ENCODE results near the gene SLC4A5.
A peak's percentile ranks its signal among the peaks of the same experiment; 100 is the strongest.
"Not testable (repeated sequence)": the region's sequence is repeated elsewhere in the genome, so short reads cannot be mapped to it uniquely, and the experiment has no call there.

Gene SLC4A5

GRCh38 chr2:74246496-74247195 lies 96.6 kb downstream of the SLC4A5 start:
- DNase-seq (no peak), ATAC-seq (replicated peaks) (no peak)
- Mint-ChIP-seq H3K4me1 (ENCODE audit: low read depth in 2 of 2) (no peaks in the 10 kb centered on the region), H3K27ac (no peak overlapping the region), H3K36me3 (ENCODE audit: insufficient read depth) (peaks cover 5% of the 10 kb centered on the region), H3K27me3 (no peaks in the 10 kb centered on the region), H3K9me3 (no peaks in the 10 kb centered on the region), H3K4me3 (no peak overlapping the region)

- Mint-ChIP-seq H3K27ac (no peak overlapping the region), H3K4me3 (no peak overlapping the region), H3K4me1 (ENCODE audit: low read depth in 2 of 2) (no peaks in the 10 kb centered on the region), H3K36me3 (ENCODE audit: insufficient read depth) (peaks cover 5% of the 10 kb centered on the region), H3K9me3 (no peaks in the 10 kb centered on the region), H3K27me3 (no peaks in the 10 kb centered on the region)
- DNase-seq (no peak), ATAC-seq (replicated peaks) (no peak)
Measured at GRCh38 chr2:74244286-74244685, 98.9 kb downstream of the SLC4A5 start.

GRCh38 chr2:74242354-74243071 lies 100.7 kb downstream of the SLC4A5 start:
- no peaks in the 10 kb centered on the region for H3K27me3 Mint-ChIP-seq
- peak overlapping the region in 1 of 2 donors; percentile 6 for H3K27ac Mint-ChIP-seq
- peaks cover 5% of the 10 kb centered on the region for H3K36me3 Mint-ChIP-seq (ENCODE audit: insufficient read depth)
- DNase-seq (no peak), ATAC-seq (replicated peaks) (no peak)
- no peaks in the 10 kb centered on the region for H3K4me1 Mint-ChIP-seq (ENCODE audit: low read depth in 2 of 2)
- no peak overlapping the region for H3K4me3 Mint-ChIP-seq
- H3K9me3 Mint-ChIP-seq = no peaks in the 10 kb centered on the region

GRCh38 chr2:74239346-74239745 lies 103.9 kb downstream of the SLC4A5 start:
- H3K4me3 Mint-ChIP-seq = no peak overlapping the region
- H3K9me3 Mint-ChIP-seq = no peaks in the 10 kb centered on the region
- H3K4me1 Mint-ChIP-seq (ENCODE audit: low read depth in 2 of 2) = peaks cover 0 to 3% of the 10 kb centered on the region in 2 donors
- no peaks in the 10 kb centered on the region for H3K27me3 Mint-ChIP-seq
- no peak for ATAC-seq (replicated peaks)
- no peak overlapping the region for H3K27ac Mint-ChIP-seq
- H3K36me3 Mint-ChIP-seq (ENCODE audit: insufficient read depth) = no peaks in the 10 kb centered on the region
- no peak for DNase-seq

- no peak for DNase-seq
- no peaks in the 10 kb centered on the region for H3K27me3 Mint-ChIP-seq
- no peaks in the 10 kb centered on the region for H3K9me3 Mint-ChIP-seq
- ATAC-seq (replicated peaks) = no peak
- H3K27ac Mint-ChIP-seq = no peak overlapping the region
- no peak overlapping the region for H3K4me3 Mint-ChIP-seq
- peaks cover 0 to 3% of the 10 kb centered on the region in 2 donors for H3K4me1 Mint-ChIP-seq (ENCODE audit: low read depth in 2 of 2)
- H3K36me3 Mint-ChIP-seq (ENCODE audit: insufficient read depth) = no peaks in the 10 kb centered on the region
Measured at GRCh38 chr2:74238879-74239278, 104.3 kb downstream of the SLC4A5 start.

GRCh38 chr2:74235041-74235440 lies 108.2 kb downstream of the SLC4A5 start:
- no peaks in the 10 kb centered on the region for H3K9me3 Mint-ChIP-seq
- H3K4me1 Mint-ChIP-seq (ENCODE audit: low read depth in 2 of 2) = peaks cover 0 to 3% of the 10 kb centered on the region in 2 donors
- DNase-seq (no peak), ATAC-seq (replicated peaks) (no peak)
- no peaks in the 10 kb centered on the region for H3K36me3 Mint-ChIP-seq (ENCODE audit: insufficient read depth)
- H3K27ac Mint-ChIP-seq = peak overlapping the region in 1 of 2 donors; percentile 73
- no peak overlapping the region for H3K4me3 Mint-ChIP-seq
- no peaks in the 10 kb centered on the region for H3K27me3 Mint-ChIP-seq

GRCh38 chr2:74233648-74234047 lies 109.6 kb downstream of the SLC4A5 start:
- Mint-ChIP-seq H3K36me3 (ENCODE audit: insufficient read depth) (no peaks in the 10 kb centered on the region), H3K4me1 (ENCODE audit: low read depth in 2 of 2) (peaks cover 0 to 3% of the 10 kb centered on the region in 2 donors), H3K27me3 (no peaks in the 10 kb centered on the region), H3K9me3 (no peaks in the 10 kb centered on the region), H3K27ac (no peak overlapping the region), H3K4me3 (no peak overlapping the region)
- ATAC-seq (replicated peaks) (no peak), DNase-seq (no peak)

GRCh38 chr2:74232426-74232825 lies 110.8 kb downstream of the SLC4A5 start:
- Mint-ChIP-seq H3K27ac (no peak overlapping the region), H3K4me3 (no peak overlapping the region), H3K9me3 (no peaks in the 10 kb centered on the region), H3K27me3 (no peaks in the 10 kb centered on the region), H3K36me3 (ENCODE audit: insufficient read depth) (no peaks in the 10 kb centered on the region), H3K4me1 (ENCODE audit: low read depth in 2 of 2) (peaks cover 0 to 3% of the 10 kb centered on the region in 2 donors)
- DNase-seq (no peak), ATAC-seq (replicated peaks) (no peak)

- H3K4me3 Mint-ChIP-seq; H3K36me3 Mint-ChIP-seq (ENCODE audit: insufficient read depth); ATAC-seq (replicated peaks); H3K9me3 Mint-ChIP-seq; DNase-seq; H3K4me1 Mint-ChIP-seq (ENCODE audit: low read depth in 2 of 2); H3K27ac Mint-ChIP-seq; H3K27me3 Mint-ChIP-seq: not testable (repeated sequence)
Measured at GRCh38 chr2:74229865-74230264, 113.4 kb downstream of the SLC4A5 start.

GRCh38 chr2:74228772-74229171 lies 114.4 kb downstream of the SLC4A5 start:
- Mint-ChIP-seq H3K27me3 (no peaks in the 10 kb centered on the region), H3K9me3 (no peaks in the 10 kb centered on the region), H3K4me3 (no peak overlapping the region), H3K36me3 (ENCODE audit: insufficient read depth) (no peaks in the 10 kb centered on the region), H3K4me1 (ENCODE audit: low read depth in 2 of 2) (no peaks in the 10 kb centered on the region), H3K27ac (no peak overlapping the region)
- DNase-seq = no peak
- ATAC-seq (replicated peaks) = no peak

GRCh38 chr2:74227646-74228045 lies 115.6 kb downstream of the SLC4A5 start:
- Mint-ChIP-seq H3K27me3 (no peaks in the 10 kb centered on the region), H3K27ac (peak overlapping the region in 1 of 2 donors; percentile 50), H3K9me3 (no peaks in the 10 kb centered on the region), H3K36me3 (ENCODE audit: insufficient read depth) (no peaks in the 10 kb centered on the region), H3K4me1 (ENCODE audit: low read depth in 2 of 2) (no peaks in the 10 kb centered on the region), H3K4me3 (no peak overlapping the region)
- ATAC-seq (replicated peaks) (no peak), DNase-seq (no peak)

- Mint-ChIP-seq H3K4me3 (no peak overlapping the region), H3K9me3 (no peaks in the 10 kb centered on the region), H3K36me3 (ENCODE audit: insufficient read depth) (no peaks in the 10 kb centered on the region), H3K27me3 (no peaks in the 10 kb centered on the region), H3K4me1 (ENCODE audit: low read depth in 2 of 2) (no peaks in the 10 kb centered on the region), H3K27ac (no peak overlapping the region)
- no peak for ATAC-seq (replicated peaks)
- DNase-seq = no peak
Measured at GRCh38 chr2:74226648-74227213, 116.5 kb downstream of the SLC4A5 start.

GRCh38 chr2:74225698-74226459 lies 117.3 kb downstream of the SLC4A5 start:
- H3K36me3 Mint-ChIP-seq (ENCODE audit: insufficient read depth) = peaks cover 5% of the 10 kb centered on the region
- no peak for ATAC-seq (replicated peaks)
- H3K4me1 Mint-ChIP-seq (ENCODE audit: low read depth in 2 of 2) = no peaks in the 10 kb centered on the region
- H3K9me3 Mint-ChIP-seq = no peaks in the 10 kb centered on the region
- DNase-seq = no peak
- no peaks in the 10 kb centered on the region for H3K27me3 Mint-ChIP-seq
- H3K27ac Mint-ChIP-seq = peak overlapping the region in 1 of 2 donors; percentile 57
- no peak overlapping the region for H3K4me3 Mint-ChIP-seq

All from effector memory CD8-positive, alpha-beta T cell (primary cell).